ENCODE results near the gene ARF6. TPM values are rescaled to one million over a fixed set of nuclear protein-coding genes. Genes with fewer than 3 reads are reported as not detected.

The ARF6 gene
- total and polyA plus RNA-seq, 9 of the 15 experiments (the other 6 are each of a cell fraction or from before 2014, with no cell fraction given) = 15.3 to 35.2 (median 24.9) TPM

DNA sequence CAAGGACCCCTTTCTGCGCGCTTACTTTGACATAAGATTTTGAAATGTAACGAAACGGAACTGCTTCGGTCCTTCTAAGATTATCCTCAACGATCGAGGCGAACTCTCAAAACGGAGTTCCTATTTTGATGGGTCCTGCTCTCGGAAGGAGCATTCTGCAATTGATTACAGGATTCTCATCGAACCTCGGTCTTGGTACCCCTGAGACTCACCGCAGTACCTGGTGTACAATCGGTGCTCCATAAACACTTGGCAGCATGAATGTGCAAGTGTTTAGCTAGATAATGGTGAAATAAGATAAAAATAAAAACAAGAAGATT is 39.8 kb upstream of the ARF6 start (continued):
- TF ChIP-seq RFX5 (IDR thresholded peaks at IDR 0.05; ENCODE audit: low read depth, low read length) = no peak
- no peak for TF ChIP-seq EZH2 (IDR thresholded peaks at IDR 0.05; ENCODE audit: borderline replicate concordance, low read depth, low read length)
- TF ChIP-seq EHMT2 (IDR thresholded peaks at IDR 0.05) = 0 out of 2 replicates have a peak, but pooled peaks have one; percentile 0
- TF ChIP-seq CBX5 (IDR thresholded peaks at IDR 0.05; ENCODE audit: borderline replicate concordance, low read depth) = no peak
- peak; percentile 10; the same call in 1 of the 2 replicates for TF ChIP-seq MAFK (IDR thresholded peaks at IDR 0.05; ENCODE audit: low read length)
- 0 out of 2 replicates have a peak, but pooled peaks have one; percentile 9 for TF ChIP-seq ADNP (tag; IDR thresholded peaks at IDR 0.05)
- no peak for TF ChIP-seq KLF13 (tag; IDR thresholded peaks at IDR 0.05; ENCODE audit: borderline replicate concordance, low read depth)
- TF ChIP-seq HEY1 (CRISPR knock-in tag; IDR thresholded peaks at IDR 0.05; ENCODE audit: borderline replicate concordance) = no peak
- TF ChIP-seq MTA3 (IDR thresholded peaks at IDR 0.05; ENCODE audit: borderline replicate concordance) = no peak
- TF ChIP-seq KDM5B (IDR thresholded peaks at IDR 0.05; ENCODE audit: insufficient replicate concordance, low read depth, low read length) = no peak
- no peak for TF ChIP-seq CBX1 (IDR thresholded peaks at IDR 0.05; ENCODE audit: low read depth)
- no peak for TF ChIP-seq SUPT5H (IDR thresholded peaks at IDR 0.05)
- no peak for TF ChIP-seq SREBF1 (IDR thresholded peaks at IDR 0.05; ENCODE audit: borderline replicate concordance, low read depth, low read length)
- TF ChIP-seq HLTF (IDR thresholded peaks at IDR 0.05) = no peak
- no peak for TF ChIP-seq TAF15 (IDR thresholded peaks at IDR 0.05; ENCODE audit: low read depth, low read length)
- no peak for TF ChIP-seq PTTG1 (tag; IDR thresholded peaks at IDR 0.05; ENCODE audit: low read depth)
- TF ChIP-seq ZNF3 (CRISPR knock-in tag; IDR thresholded peaks at IDR 0.05) = no peak
- no peak for TF ChIP-seq ATF3 (IDR thresholded peaks at IDR 0.05)
- TF ChIP-seq ATF3 (CRISPR knock-in tag; conservative IDR thresholded peaks at IDR 0.05) = no peak
- TF ChIP-seq FOXM1 (IDR thresholded peaks at IDR 0.05; ENCODE audit: low read depth) = no peak
- TF ChIP-seq FOXM1 (CRISPR knock-in tag; IDR thresholded peaks at IDR 0.05; ENCODE audit: low read depth) = no peak
- TF ChIP-seq GTF2F1 (IDR thresholded peaks at IDR 0.05; ENCODE audit: low read depth, low read length) = no peak
- TF ChIP-seq FOXA1 (IDR thresholded peaks at IDR 0.05; ENCODE audit: borderline replicate concordance) = no peak
- no peak for TF ChIP-seq EGR1 (conservative IDR thresholded peaks at IDR 0.05)

All from K562 (cell line).